HCT116 (cell line): ENCODE measurements around the gene CCDC24. TPM values are rescaled to one million over a fixed set of nuclear protein-coding genes. Genes with fewer than 3 reads are reported as not detected.

Experiments used
- ATAC-seq: fragments of 200-7000 bp; cut with Tn5 transposase; 2 replicates; pipeline ENCODE4 v1.9.1; 2020; ENCODE audit warnings: mild to moderate bottlenecking, moderate library complexity
- BruUV-seq: library from RNA; stranded (reverse); fragments of 400-500 nt; replicated peaks from 2 replicates; lab custom pipeline; 2021; lab: Mats Ljungman, UMichigan
- CTCF ChIA-PET: fragments of 300-600 bp; sonication (Branson Sonifier 250); formaldehyde crosslinking; loops from one replicate; lab custom pipeline; 2021; ENCODE audit warnings: antibody characterized with exemption; lab: Charles Lee
- POLR2A ChIA-PET: fragments of 300-600, 350-600 bp; sonication (Branson Sonifier 250); formaldehyde crosslinking; loops from one replicate; lab custom pipeline; 2021; ENCODE audit warnings: antibody characterized with exemption; lab: Charles Lee
- RAD21 ChIA-PET, 2 experiments: fragments of 300-600 bp; sonication (Branson Sonifier 250); formaldehyde crosslinking; loops; one replicate each; lab custom pipeline; 2023; ENCODE audit warnings: low total read pairs in 2 of 2; ENCODE audit not compliant: uncharacterized antibody in 2 of 2, unreplicated experiment in 2 of 2, low non-redundant PET in 1 of 2; lab: Charles Lee
- DNase-seq: peaks from one replicate; pipeline ENCODE4 v3.0.0-alpha.2; 2010; ENCODE audit warnings: low read depth, low spot score
- H2AFZ ChIP-seq: fragments of 200-600 bp; shearing (Covaris generic), sonication (generic); 2 replicates; pipeline ENCODE4 v1.6.1; 2017; ENCODE audit warnings: low read depth, mixed run types, mixed read lengths, antibody characterized with exemption, low read length; ENCODE audit not compliant: poor library complexity, severe bottlenecking
- H3K27ac ChIP-seq: 2 replicates; pipeline ENCODE4 v1.5.1; 2012; ENCODE audit warnings: low read depth, low read length
- H3K27me3 ChIP-seq: fragments of 200-600 bp; sonication (generic); 2 replicates; pipeline ENCODE4 v1.6.1; 2016; ENCODE audit warnings: mixed run types, low read length, mixed read lengths; ENCODE audit not compliant: insufficient read depth
- H3K36me3 ChIP-seq, 2 experiments: fragments of 200-500 bp in 1 of 2; fragments of 200-600 bp in 1 of 2; sonication (Bioruptor generic) in 1 of 2; sonication (generic) in 1 of 2; 2 replicates each; pipeline versions ENCODE4 v1.5.1 to v1.6.1; 2014 to 2016; ENCODE audit warnings: low read length in 2 of 2, inconsistent platforms in 1 of 2, mixed read lengths in 1 of 2, mixed run types in 1 of 2; ENCODE audit not compliant: insufficient read depth in 2 of 2, control insufficient read depth in 1 of 2
- H3K4me1 ChIP-seq, 2 experiments: fragments of 200-600 bp in 1 of 2; sonication (generic) in 1 of 2; 2 replicates each; pipeline versions ENCODE4 v1.5.1 to v1.6.1; 2012 to 2017; ENCODE audit warnings: low read length in 2 of 2, inconsistent platforms in 1 of 2, mild to moderate bottlenecking in 1 of 2, mixed read lengths in 1 of 2, mixed run types in 1 of 2, moderate library complexity in 1 of 2; ENCODE audit not compliant: insufficient read depth in 2 of 2, control insufficient read depth in 1 of 2
- H3K4me2 ChIP-seq: fragments of 200-600 bp; sonication (generic); 2 replicates; pipeline ENCODE4 v1.6.1; 2017; ENCODE audit warnings: mixed run types, low read length, mixed read lengths
- H3K4me3 ChIP-seq, 2 experiments: fragments of 200-600 bp in 1 of 2; sonication (generic) in 1 of 2; replicated peaks in 1 of 2; 2 replicates each; pipeline ENCODE4 v1.5.1; 2011 to 2016; ENCODE audit warnings: low read length in 2 of 2, control low read depth in 1 of 2, low read depth in 1 of 2, mild to moderate bottlenecking in 1 of 2, mixed read lengths in 1 of 2, mixed run types in 1 of 2
- H3K79me2 ChIP-seq: fragments of 200-600 bp; sonication (generic); 2 replicates; pipeline ENCODE4 v1.6.1; 2017; ENCODE audit warnings: mild to moderate bottlenecking, mixed run types, low read length, moderate library complexity, mixed read lengths; ENCODE audit not compliant: insufficient read depth
- H3K9ac ChIP-seq: fragments of 200-600 bp; sonication (generic); 2 replicates; pipeline ENCODE4 v1.6.1; 2016; ENCODE audit warnings: low read length, mixed read lengths
- H3K9me2 ChIP-seq: fragments of 200-600 bp; sonication (generic), shearing (Covaris generic); 2 replicates; pipeline ENCODE4 v1.6.1; 2017; ENCODE audit warnings: mixed run types, mild to moderate bottlenecking, moderate library complexity; ENCODE audit not compliant: insufficient read depth
- H3K9me3 ChIP-seq, 2 experiments: fragments of 200-500 bp in 1 of 2; fragments of 200-600 bp in 1 of 2; sonication (Bioruptor generic) in 1 of 2; sonication (generic) in 1 of 2; 2 replicates each; pipeline ENCODE4 v1.6.1; 2014 to 2017; ENCODE audit warnings: low read length in 2 of 2, mixed read lengths in 2 of 2, inconsistent platforms in 1 of 2, low read depth in 1 of 2, mild to moderate bottlenecking in 1 of 2, mixed run types in 1 of 2, moderate library complexity in 1 of 2; ENCODE audit not compliant: control insufficient read depth in 1 of 2, insufficient read depth in 1 of 2
- H4K20me1 ChIP-seq: fragments of 200-600 bp; sonication (generic), shearing (Covaris generic); 2 replicates; pipeline ENCODE4 v1.6.1; 2017; ENCODE audit warnings: mixed run types, mild to moderate bottlenecking, moderate library complexity; ENCODE audit not compliant: insufficient read depth
- ATF3 ChIP-seq: IDR thresholded peaks from 2 replicates; pipeline ENCODE4 v1.6.1; 2012
- CBX3 ChIP-seq: IDR thresholded peaks from 2 replicates; pipeline ENCODE4 v1.6.1; 2012; ENCODE audit warnings: low read depth
- CTCF ChIP-seq, 3 experiments: fragments of 200-600 bp in 1 of 3; sonication (generic) in 1 of 3; IDR thresholded peaks in 2 of 3; conservative IDR thresholded peaks in 1 of 3; 2 replicates each; pipeline ENCODE4 v1.5.1; 2012 to 2017; ENCODE audit warnings: low read depth in 2 of 3, low read length in 2 of 3, antibody characterized with exemption in 1 of 3, borderline replicate concordance in 1 of 3, control low read depth in 1 of 3, mild to moderate bottlenecking in 1 of 3, mixed read lengths in 1 of 3, mixed run types in 1 of 3, moderate library complexity in 1 of 3; ENCODE audit not compliant: insufficient read depth in 1 of 3
- EGR1 ChIP-seq: IDR thresholded peaks from 2 replicates; pipeline ENCODE4 v1.6.1; 2012; ENCODE audit warnings: low read depth
- ELF1 ChIP-seq: IDR thresholded peaks from 2 replicates; pipeline ENCODE4 v1.6.1; 2012; ENCODE audit warnings: low read depth, borderline replicate concordance
- EZH2phosphoT487 ChIP-seq: fragments of 200-600 bp; IDR thresholded peaks from 2 replicates; pipeline ENCODE4 v1.6.1; 2018; ENCODE audit warnings: antibody characterized with exemption, borderline replicate concordance
- POLR2A ChIP-seq: IDR thresholded peaks from 2 replicates; pipeline ENCODE4 v1.7.0; 2011; ENCODE audit warnings: borderline replicate concordance; ENCODE audit not compliant: insufficient read depth, insufficient read length; ENCODE audit errors: extremely low read depth
- RAD21 ChIP-seq: IDR thresholded peaks from 2 replicates; pipeline ENCODE4 v1.6.1; 2012; ENCODE audit warnings: low read depth, mild to moderate bottlenecking
- SIN3A ChIP-seq: IDR thresholded peaks from 2 replicates; pipeline ENCODE4 v1.6.1; 2012; ENCODE audit warnings: low read depth
- SRF ChIP-seq: IDR thresholded peaks from 2 replicates; pipeline ENCODE4 v1.6.1; 2012; ENCODE audit warnings: low read depth
- ZFX ChIP-seq: fragments of 450-650 bp; IDR thresholded peaks from 2 replicates; pipeline ENCODE4 v1.6.1; 2017
- ZNF274 ChIP-seq: fragments of 200-500 bp; sonication (Bioruptor generic); IDR thresholded peaks from 2 replicates; pipeline ENCODE4 v1.6.1; 2014; ENCODE audit warnings: mild to moderate bottlenecking, low read depth, low read length, inconsistent platforms
- intact Hi-C: fragments of 100-400 bp; cut with micrococcal nuclease; formaldehyde crosslinking; loops from 2 replicates; pipeline ENCODE4 v1.10.0; 2022
- total RNA-seq: library from RNA; stranded (reverse); gene quantifications from one replicate; pipeline ENCODE4 v1.2.1, GENCODE V29; 2021; ENCODE audit not compliant: unreplicated experiment

The CCDC24 gene
- total RNA-seq, 1 experiment from 2014 or later, result 23.3 TPM

- peaks cover 10 to 44% of the 10 kb centered on the region in 2 experiments; a peak in 3 of 4 replicates for H3K36me3 ChIP-seq
- H3K9ac ChIP-seq, result peak overlapping the region; percentile 77
- no peaks in the 10 kb centered on the region for H3K9me3 ChIP-seq
- POLR2A ChIA-PET, result interaction anchor here (0.6 kb wide), 1 partner anchor 330 kb away, joined by 3 read pairs; no protein-coding TSS in a partner anchor
- no peaks in the 10 kb centered on the region for H3K27me3 ChIP-seq
- H3K79me2 ChIP-seq, result peaks cover 73% of the 10 kb centered on the region
- H4K20me1 ChIP-seq, result no peaks in the 10 kb centered on the region
- peak overlapping the region in 1 of 2 experiments; percentile 73; a peak in 2 of 4 replicates for H3K4me3 ChIP-seq
- DNase-seq, result no peak
- H3K4me1 ChIP-seq, result peaks cover 21 to 61% of the 10 kb centered on the region in 2 experiments
- H3K27ac ChIP-seq, result peak overlapping the region; percentile 81
- TF ChIP-seq ELF1, result no peak
- no peak for TF ChIP-seq EZH2phosphoT487
- TF ChIP-seq SIN3A, result no peak
- TF ChIP-seq ATF3, result no peak
- no peak for TF ChIP-seq SRF
- no peak for TF ChIP-seq POLR2A
- no peak for TF ChIP-seq CBX3
- no peak for TF ChIP-seq EGR1
- TF ChIP-seq CTCF (IDR thresholded peaks at IDR 0.05 in 2 of 3, conservative IDR thresholded peaks at IDR 0.05 in 1 of 3; ENCODE audit: borderline replicate concordance in 1 of 3, insufficient read depth in 1 of 3, low read depth in 2 of 3, low read length in 2 of 3), result no peak
- TF ChIP-seq ZFX, result no peak
- no peak for TF ChIP-seq ZNF274
- TF ChIP-seq RAD21, result no peak
- TF ChIP-seq, all 23 proteins: peak for 0
- BruUV-seq, result no TSS peak
- peak overlapping the region; percentile 87 for H3K4me2 ChIP-seq
- H2AFZ ChIP-seq, result no peak overlapping the region
- intact Hi-C loops, result no loop called here
- ATAC-seq, result no peak
- RAD21 ChIA-PET, result no interaction called here
- no peaks in the 10 kb centered on the region for H3K9me2 ChIP-seq
- CTCF ChIA-PET, result interaction anchor here (1.3 kb wide), 1 partner anchor 71 kb away, joined by 3 read pairs; no protein-coding TSS in a partner anchor
These were observed 13.8 kb upstream of the CCDC24 start for GRCh38 chr1:43977376-43978263.
